HG03095 (cell line): ENCODE results near the gene CSTF3.
"Not testable (repeated sequence)": the region's sequence is repeated elsewhere in the genome, so short reads cannot be mapped to it uniquely, and the experiment has no call there.

Experiments used
- ATAC-seq: cut with Tn5 transposase; IDR thresholded peaks from one replicate; pipeline ENCODE4 v1.9.1; 2021; ENCODE audit warnings: moderate library complexity; ENCODE audit not compliant: unreplicated experiment

Gene CSTF3

DNA sequence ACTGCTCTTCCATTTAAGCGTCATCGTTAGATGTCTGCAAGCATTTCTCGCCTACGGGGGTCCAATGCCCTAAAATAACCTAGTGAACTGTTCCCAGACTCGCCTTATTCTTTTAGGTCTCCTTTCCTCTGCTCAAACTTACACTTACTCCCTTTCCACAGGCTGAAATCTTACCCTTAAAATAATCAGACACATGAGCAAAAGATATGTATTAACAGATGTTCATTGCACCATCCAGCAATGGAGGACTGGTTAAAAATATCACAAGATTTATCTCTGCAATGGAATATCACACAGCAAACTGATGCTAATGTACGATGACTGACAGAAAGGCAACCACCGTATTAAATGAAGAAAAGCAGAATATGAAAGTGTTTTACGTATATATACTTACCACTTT, 1.6 kb upstream of the CSTF3 start:
- no peak for ATAC-seq

DNA sequence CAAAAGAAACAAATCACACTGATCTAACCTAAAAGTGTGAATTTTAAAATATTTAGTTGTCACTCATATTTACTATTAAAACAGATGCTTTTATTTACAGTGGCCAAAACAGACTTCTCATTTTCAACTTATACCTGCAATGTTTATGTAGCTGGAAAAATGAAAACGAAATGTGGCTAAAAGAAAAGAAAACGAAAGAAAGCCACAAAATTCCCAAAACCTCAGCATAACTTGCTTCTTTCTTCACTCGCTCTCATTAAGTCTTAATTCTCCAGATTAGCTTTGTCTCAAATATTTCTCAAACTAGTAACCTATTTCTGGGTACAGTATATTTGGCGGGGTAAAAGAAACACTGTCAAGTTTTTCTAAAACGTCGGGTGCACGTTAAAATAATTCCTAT, 693 bp downstream of the CSTF3 start:
- no peak for ATAC-seq

DNA sequence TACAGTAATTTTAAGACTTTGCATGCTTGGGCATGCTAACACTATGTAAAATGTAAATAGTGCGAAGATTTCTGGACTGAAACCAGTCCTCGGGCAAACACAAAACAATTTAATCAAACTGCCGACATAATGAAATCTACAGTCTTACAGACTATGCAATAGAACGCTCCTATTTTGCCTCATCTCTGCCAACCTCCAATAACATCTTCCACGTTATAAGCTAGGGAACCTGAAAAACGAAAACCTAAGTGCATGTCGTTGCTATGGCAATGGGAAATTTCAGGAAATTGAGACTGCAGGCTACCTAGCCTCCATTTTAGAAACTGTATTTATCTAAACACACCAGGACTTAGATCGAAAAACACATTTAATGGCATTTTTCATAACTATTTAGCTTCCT, 1.1 kb downstream of the CSTF3 start:
- no peak for ATAC-seq

DNA sequence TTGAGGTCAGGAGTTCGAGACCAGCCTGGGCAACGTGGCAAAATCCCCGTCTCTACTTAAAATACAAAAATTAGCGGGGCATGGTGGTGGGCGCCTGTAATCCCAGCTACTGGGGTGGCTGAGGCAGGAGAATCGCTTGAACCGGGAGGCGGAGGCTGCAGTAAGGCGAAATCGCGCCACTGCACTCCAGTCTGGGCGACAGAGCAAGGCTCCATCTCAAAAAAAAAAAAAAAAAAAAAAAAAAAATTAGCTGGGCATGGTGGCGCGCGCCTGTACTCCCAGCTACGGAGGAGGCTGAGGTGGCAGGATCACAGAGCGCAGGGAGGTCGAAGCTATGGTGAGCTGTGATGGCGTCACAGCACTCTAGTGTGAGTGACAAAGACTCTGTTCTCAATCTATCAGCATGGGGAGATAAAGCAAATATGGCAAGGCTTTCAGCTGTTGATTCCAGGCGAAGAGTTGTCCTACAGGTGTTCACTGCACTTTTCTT, 1.9 kb downstream of the CSTF3 start:
- not testable (repeated sequence) for ATAC-seq

DNA sequence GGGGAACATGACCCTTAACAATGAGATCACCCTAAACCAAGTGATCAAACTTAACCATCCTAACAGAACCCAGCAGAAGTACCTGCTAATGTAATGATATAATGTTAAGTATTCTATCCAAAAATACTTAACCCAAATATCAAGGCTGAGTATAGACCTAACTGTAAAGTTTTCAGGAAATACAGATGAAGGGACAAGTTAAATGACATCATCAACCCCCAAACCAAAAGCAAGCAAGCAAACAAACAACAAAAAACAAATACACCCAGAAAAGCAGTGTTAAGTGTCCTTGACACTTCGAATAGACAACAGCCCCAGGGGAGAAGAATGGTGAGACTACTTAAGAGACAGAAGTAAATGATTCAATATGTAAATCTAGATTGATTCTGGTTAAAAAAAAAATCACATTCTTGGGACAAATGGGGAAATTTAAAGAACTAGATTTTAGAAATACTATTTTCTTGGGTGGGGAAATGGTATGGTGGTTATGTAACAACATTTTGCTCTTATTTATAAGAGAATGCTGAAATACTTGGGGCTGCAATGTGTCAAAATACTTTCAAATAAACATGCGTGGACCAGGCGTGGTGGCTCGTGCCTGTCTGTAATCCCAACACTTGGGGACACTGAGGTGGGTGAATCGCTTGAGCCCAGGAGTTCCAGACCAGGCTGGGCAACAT, 2.5 kb downstream of the CSTF3 start:
- ATAC-seq, result no peak

DNA sequence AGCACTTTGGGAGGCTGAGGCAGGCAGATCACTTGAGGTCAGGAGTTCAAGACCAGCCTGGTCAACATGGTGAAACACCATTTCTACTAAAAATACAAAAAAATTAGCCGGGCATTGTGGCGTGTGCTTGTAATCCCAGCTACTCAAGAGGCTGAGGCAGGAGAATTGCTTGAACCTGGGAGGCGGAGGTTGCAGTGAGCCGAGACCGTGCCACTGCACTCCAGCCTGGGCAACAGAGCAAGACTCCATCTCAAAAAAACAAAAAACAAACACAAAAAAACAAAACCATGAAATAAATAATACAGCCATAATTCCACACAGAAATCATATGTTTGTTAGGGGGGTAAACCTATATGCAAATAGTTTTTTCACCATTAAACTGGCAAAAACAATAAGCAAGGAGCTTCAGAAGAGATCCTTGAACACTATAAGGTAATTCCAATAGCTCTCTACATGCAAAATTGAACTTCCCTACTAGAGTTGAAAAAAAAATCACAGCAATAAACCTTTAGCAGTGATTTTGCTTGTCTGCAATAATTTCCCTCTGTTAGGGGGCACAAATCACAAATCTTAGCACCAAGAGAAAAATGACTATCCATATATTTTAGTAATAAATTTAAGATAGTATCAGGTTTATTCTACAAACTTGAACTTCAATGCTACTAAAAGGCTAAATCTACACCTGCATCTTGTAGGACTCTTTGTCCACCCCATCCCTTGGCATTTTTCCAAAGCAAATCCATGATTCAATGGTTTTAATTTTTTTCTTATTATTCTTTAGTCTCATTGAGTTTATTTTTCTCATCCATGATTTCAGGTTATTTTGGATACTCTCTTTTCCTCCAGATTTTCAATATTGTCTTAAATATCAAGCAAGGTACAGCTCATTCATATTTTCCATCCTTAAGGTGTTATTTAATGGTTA, 3.9 kb downstream of the CSTF3 start:
- ATAC-seq, result no peak

DNA sequence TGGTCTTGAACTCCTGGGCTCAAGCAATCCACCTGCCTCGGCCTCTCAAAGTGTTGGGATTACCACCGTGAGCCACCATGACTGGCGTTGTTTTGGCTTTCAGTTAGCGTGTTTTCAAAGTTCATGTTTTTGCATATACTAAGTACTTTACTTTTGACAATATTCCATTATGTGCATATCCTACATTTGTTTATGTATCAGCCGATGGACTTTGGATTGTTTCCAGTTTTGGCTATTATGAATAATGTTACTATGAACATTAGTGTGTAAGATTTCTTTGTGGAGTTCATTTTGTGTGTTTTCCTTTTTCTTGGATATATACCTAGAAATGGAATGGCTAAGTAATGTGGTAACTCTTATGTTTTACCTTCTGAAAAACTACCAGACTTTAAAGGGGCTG, 9.9 kb downstream of the CSTF3 start:
- no peak for ATAC-seq

DNA sequence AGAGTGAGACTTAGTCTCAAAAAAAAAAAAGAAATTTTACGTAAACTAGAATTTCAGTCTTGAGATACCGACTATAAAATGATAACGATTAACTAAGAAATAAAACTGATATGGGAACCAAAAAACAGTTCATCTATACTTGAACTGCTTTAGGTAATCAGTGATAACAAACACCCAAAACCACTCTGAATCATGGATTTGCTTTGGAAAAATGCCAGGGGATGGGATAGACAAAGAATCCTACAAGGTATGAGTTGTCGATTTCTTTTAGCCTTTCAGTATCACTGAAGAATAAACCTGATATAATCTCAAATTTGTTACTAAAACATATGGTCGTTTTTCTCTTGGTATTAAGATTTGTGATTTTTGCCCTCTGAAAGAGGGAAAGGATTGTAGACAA, 13.7 kb downstream of the CSTF3 start:
- ATAC-seq, result no peak

DNA sequence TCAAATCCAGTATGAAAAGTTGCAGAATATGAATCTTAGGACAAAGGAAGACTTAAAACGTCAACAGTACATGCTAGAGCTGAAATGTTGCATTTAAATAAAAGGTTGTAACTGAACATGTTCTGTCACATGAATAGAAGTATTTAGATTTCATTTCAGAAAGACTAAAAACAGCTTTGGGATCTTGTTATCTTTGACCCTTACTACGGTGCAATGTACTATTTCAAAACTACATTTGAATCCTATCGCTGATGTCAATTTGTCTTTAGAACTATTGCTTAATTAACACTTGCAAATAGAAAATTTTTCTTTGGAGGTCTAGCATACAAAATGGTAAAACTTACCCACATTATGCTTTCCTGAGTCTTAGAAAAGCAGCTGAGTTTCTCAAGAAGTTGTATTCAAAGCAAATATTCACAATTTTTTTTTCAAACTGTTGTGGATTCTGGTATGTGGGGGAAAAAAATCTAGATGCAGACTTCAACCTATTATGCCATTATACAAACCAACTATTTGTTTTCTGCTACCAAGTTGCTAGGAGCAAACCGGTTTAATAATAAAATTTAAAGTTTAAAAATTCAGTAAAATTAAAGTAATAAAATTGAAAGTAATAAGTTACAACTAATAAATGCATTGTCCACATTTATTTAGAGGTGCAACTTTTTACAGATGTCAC, 25.4 kb downstream of the CSTF3 start:
- no peak for ATAC-seq

DNA sequence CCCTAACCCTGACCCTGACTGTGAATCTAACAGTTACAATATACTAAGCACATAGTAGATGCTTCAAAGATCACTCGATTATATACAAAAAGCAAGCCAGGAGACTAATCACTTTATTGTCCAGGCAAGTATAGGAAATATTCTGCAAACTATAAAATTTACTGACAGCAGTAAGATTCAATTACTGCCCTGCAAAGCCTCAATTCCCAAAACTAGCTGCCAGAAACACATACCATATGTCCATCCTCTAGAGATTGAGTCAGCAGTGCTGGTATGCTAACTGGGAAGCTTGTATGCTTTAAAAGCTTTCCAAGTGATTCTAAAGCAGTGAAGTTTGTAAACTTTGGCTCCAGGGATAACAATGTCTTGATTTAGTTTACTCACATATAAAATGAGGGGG, 26.1 kb downstream of the CSTF3 start:
- ATAC-seq, result no peak

DNA sequence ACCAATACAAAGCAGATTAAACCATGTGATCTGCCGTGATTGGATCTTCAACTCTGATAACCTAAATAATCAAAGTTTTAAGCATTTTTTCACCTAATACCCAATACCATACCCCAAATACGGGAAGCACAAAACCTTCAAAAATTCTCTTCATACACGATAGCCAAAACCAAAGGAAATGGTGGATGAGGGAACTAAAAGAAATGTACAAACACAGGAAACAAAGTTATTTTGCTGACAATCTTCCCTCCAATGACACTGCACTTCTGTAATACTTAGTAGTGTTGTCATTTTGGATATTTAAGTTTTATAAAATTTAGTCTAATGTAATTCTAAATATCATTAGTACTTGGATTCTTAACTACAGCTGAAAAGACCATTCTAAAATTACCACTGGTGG, 27.0 kb downstream of the CSTF3 start:
- no peak for ATAC-seq

DNA sequence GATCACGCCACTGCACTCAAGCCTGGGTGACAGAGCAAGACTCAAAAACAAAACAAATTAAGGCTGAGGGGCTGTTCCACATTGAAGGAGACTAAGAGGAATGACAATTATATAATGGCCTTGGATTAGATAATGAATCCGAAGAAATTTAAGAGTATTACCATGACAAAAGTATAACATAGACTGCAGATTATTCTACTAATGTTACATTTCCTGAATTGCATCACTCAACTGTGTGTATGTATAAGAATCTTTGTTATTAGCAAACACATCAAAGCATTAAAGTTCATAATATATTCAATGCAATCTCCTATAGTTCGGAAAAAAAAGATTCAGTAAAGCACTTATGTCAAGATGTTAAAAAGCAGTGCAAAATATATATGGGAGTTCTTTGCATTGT, 27.5 kb downstream of the CSTF3 start:
- no peak for ATAC-seq

DNA sequence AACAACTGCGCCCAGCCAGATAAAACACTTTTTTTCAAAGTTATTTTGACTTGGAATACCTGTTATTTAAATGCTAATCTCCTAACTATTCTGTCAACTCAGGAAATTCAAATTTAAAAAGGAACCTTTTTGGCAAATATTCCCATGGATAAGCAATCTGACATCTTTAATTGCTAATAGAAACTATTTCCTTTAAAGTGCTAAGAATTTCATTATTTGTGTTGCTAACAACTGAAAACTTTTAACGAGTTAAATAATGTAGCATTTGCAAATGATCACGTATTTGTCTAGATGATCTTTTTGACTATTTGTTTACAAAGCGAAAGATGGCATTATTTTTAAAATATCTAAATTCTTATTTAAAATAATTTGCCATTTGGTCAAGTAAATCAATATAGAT, 28.8 kb downstream of the CSTF3 start:
- no peak for ATAC-seq

DNA sequence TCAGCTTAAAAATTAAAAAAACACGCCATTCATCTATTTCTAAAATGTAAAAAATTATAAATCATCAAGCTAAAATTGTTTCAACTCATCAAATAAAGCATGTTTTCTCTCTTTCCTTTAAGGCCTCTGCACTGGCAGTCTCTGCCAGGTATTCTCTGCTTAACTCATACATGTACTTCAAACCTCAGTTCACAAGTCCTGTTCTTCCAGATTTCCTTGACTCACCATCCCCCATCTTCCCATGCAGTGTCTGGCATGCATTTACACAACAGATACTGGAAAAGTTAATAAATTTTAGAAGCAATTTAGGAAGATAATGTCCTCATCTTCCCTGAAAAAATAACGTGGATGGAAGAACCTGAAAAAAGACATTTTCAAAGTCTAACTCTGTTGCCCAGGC, 32.5 kb downstream of the CSTF3 start:
- ATAC-seq, result no peak

DNA sequence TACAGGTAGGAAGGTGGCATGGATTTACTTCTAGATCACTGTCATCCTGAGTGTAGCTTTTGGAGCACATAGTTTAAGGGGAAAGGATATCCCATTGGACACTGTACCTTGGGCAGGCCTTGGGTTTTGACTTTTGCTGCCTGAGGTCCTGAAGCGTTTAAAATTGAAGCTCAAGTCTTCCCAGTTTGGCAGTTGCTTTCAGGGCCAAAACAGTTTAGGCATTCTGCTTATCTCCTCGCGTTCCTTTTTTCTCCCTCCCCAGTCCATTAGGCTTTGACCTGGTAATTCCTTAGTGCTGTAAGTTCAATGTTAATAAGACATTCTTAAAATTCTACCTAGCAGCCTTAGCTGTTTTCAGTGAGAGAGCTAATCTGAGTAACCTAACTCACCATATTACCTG, 35.7 kb downstream of the CSTF3 start:
- no peak for ATAC-seq

DNA sequence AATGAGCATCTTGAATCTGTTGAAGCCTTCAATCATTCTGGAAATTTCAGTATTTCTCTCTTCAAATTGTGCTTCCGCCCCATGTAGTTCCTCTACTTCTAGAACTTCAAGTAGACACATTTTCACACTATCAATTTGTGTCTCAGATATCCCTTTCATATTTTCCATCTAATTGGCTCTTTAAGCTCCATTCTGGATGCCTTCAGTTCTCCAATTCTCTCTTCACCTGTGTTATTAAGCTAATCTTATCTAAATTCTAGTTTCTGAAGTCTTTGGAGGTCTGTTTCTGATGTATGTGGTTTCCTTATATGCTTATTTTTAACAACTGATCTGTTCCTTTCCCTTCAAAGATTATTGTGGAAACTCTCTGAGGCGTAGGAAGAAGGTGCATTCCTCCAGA, 36.3 kb downstream of the CSTF3 start:
- ATAC-seq, result no peak

DNA sequence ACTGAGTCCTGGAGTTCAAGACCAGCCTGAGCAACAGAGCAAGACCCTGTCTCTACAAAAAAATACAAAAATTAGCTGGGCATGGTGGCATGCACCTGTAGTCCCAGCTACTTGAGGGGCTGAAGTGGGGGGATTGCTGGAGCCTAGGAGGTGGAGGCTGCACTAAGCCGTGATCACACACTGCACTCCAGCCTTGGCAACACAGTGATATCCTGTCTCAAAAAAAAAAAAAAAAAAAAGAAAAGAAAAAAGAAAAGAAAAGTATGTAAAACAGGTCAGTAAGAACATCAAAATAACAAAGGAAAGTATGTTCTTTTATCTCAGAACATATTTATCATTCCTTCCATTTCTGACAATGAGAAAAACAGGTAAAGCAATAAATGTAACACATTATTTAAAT, 38.6 kb downstream of the CSTF3 start:
- not testable (repeated sequence) for ATAC-seq

DNA sequence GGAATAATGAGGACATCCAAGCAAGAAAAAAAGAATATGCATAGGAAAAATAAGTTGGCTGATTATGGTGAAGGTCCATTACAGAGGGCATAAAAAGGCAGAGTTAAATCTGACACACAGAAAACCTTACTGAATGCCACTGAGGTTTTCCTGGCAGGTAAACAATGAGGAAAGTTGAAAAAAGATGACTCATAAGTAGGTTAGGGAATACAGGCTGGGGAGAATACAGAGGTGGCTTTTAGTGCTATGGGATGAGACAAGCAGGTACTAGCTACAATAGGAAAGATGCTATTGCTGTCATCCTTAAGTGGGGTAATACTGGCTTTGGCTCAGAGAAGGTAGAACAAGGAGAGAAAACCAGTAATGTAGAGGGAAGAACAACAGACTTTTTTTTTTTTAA, 44.7 kb downstream of the CSTF3 start:
- no peak for ATAC-seq

DNA sequence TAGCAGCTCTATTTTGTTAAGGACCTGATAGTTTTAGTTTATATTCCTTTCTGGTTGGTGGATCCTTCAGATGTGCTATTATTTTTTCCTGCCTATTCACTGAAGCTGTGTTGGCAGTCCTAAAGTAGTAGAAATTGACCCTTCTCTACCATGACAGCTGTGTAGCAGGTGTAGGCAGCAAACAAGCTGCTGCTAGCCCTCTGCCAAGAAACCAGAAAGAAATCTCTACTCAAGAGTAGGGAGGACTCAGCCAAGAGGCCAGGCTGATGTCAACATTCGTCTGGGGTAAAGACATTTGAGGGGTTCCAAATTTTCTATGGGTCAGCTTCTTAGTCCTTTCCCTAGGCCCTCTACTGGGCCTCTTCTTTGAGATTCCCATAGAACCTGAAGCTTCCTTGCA, 51.2 kb downstream of the CSTF3 start:
- ATAC-seq, result no peak

DNA sequence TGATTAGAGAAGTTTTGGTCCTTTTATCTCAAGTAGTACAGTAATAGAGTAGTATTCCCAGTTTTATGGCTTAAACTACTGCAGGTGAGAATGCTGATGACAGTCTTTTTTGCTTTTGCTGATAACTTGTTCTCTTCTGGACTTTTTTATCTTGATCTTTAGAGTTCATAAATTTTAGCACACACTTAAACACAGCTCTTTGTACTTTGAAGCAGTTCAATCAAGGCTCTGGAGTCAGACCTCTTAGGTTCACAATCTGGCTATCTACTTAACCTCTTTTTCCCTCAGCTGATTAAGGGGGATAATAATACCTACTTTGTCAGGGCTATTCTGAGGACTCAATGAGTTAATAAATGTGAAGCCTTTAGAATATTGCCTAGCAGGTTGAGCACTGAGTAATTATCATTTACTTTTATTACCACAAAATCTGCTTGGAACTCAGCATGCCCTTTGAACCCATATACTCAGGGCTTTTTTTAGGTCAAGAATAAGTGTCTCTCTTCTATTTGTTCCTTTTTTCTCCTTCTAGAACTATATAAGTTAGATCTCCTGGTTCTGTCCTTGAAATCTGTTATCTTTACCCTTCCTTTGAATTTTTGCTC, 51.9 kb downstream of the CSTF3 start:
- no peak for ATAC-seq

DNA sequence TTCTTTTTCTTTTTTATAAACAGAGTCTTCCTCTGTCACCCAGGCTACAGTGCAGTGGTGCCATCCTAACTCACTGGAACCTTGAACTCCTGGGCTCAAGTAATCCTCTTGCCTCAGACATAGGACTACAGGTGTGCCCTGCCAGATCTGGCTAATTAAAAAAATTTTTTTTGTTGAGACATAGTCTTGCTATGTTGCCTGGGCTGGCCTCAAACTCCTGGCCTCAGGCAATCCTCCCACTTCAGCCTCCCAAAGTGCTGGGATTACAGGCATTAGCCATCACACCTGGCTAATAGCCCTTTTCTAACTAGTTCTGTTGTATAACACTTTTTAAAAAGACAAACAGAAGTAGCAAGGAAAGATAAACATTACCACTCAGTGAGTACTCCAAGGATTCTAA, 57.4 kb downstream of the CSTF3 start:
- no peak for ATAC-seq
